ENCODE measurements around the gene TMCO4.

Gene TMCO4

DNA sequence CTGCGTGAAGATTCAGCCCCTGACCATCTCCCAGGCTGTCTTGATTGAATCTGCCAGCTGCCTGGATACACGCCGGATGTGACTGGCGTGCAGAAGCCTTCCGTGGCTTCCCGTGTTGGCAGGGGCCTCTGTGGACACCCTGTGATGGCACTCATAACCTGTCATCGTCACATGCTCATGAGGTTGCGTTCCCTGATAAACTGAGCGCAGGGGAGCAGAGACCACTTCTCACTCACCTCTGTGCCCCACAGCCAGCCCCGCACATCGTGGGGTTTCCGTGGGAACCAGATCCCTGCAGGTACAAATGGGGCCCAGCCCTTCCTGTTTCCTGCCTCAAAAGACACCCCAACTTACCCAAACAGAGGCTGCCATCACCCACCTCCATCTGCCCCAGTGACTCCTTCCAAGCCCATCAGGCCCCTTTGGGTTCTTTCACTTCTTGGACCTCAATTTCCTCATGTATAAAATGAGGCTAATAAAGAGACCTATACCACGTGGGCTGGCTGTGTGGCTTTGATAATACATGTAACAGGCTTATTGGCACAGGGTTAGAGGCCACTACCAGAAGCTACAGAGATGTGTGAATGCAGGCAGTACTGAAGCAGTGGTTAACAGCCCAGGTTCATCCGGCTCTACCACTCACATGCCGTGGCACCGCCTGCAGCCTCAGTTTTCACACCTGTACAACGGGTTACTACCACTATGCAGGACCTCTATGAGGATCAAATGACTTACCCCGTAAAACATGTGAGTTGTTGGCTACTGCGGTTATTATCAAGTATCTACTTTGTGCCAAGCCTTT, 111.5 kb downstream of the TMCO4 start:
- no peak for TF ChIP-seq SIN3A (IDR thresholded peaks at IDR 0.05; ENCODE audit: borderline replicate concordance, insufficient read depth, low read length)
- TF ChIP-seq, protein P1, sequence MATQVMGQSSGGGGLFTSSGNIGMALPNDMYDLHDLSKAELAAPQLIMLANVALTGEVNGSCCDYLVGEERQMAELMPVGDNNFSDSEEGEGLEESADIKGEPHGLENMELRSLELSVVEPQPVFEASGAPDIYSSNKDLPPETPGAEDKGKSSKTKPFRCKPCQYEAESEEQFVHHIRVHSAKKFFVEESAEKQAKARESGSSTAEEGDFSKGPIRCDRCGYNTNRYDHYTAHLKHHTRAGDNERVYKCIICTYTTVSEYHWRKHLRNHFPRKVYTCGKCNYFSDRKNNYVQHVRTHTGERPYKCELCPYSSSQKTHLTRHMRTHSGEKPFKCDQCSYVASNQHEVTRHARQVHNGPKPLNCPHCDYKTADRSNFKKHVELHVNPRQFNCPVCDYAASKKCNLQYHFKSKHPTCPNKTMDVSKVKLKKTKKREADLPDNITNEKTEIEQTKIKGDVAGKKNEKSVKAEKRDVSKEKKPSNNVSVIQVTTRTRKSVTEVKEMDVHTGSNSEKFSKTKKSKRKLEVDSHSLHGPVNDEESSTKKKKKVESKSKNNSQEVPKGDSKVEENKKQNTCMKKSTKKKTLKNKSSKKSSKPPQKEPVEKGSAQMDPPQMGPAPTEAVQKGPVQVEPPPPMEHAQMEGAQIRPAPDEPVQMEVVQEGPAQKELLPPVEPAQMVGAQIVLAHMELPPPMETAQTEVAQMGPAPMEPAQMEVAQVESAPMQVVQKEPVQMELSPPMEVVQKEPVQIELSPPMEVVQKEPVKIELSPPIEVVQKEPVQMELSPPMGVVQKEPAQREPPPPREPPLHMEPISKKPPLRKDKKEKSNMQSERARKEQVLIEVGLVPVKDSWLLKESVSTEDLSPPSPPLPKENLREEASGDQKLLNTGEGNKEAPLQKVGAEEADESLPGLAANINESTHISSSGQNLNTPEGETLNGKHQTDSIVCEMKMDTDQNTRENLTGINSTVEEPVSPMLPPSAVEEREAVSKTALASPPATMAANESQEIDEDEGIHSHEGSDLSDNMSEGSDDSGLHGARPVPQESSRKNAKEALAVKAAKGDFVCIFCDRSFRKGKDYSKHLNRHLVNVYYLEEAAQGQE (IDR thresholded peaks at IDR 0.05; ENCODE audit: insufficient read depth in 1 of 2, low read depth in 2 of 2, low read length in 2 of 2), result no peak
- no peak for TF ChIP-seq FOXP2 (optimal IDR thresholded peaks at IDR 0.05; ENCODE audit: borderline replicate concordance, extremely low read depth, extremely low read length, insufficient read depth)
- TF ChIP-seq TAF1 (IDR thresholded peaks at IDR 0.05; ENCODE audit: borderline replicate concordance, insufficient read depth, low read length), result no peak
- TF ChIP-seq POLR2AphosphoS5 (IDR thresholded peaks at IDR 0.05; ENCODE audit: low read depth, low read length), result no peak

DNA sequence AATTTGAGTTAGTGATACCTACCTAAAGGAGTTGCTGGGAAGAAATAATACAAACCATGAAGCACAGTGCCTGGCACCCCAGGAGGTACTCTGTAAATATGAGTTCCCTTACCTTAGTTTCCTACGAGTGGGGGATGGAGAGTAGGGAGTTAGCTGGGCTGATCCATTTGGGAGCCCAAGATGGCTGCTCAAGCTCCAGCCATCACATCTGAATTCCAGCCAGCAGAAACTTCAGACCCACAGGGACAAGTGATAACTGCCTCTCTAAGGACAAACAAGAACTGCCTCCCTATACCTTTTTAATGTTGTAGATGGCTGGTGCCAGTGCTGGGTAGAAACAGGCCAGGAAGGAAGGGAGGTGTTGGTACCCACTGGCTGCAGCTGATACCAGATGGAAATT, 112.3 kb downstream of the TMCO4 start:
- TF ChIP-seq SIN3A (IDR thresholded peaks at IDR 0.05; ENCODE audit: borderline replicate concordance, insufficient read depth, low read length) (no peak), TAF1 (IDR thresholded peaks at IDR 0.05; ENCODE audit: borderline replicate concordance, insufficient read depth, low read length) (no peak), FOXP2 (optimal IDR thresholded peaks at IDR 0.05; ENCODE audit: borderline replicate concordance, extremely low read depth, extremely low read length, insufficient read depth) (no peak), POLR2AphosphoS5 (IDR thresholded peaks at IDR 0.05; ENCODE audit: low read depth, low read length) (no peak)
- TF ChIP-seq, protein P1 (IDR thresholded peaks at IDR 0.05; ENCODE audit: insufficient read depth in 1 of 2, low read depth in 2 of 2, low read length in 2 of 2), result no peak

DNA sequence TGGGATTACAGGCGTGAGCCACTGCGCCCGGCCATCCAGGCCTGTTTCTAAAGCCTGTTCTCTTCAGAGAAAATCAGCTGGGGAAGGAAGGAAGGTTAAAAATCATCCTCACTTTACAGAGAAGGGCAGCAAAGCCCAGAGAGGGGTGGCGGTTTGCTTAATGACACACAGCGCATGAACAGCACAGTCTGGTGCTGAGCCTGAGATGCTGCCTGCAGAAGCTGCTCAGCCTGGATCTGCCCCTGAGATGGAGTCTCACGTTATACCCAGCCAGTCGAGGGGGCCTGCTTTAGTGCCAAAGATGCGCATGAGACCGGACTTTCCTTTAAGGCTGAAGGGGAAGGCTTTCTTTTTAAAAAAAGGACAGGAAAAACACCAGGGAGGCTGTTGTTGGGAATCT, 113.7 kb downstream of the TMCO4 start:
- TF ChIP-seq TAF1 (IDR thresholded peaks at IDR 0.05; ENCODE audit: borderline replicate concordance, insufficient read depth, low read length) (no peak), SIN3A (IDR thresholded peaks at IDR 0.05; ENCODE audit: borderline replicate concordance, insufficient read depth, low read length) (no peak), POLR2AphosphoS5 (IDR thresholded peaks at IDR 0.05; ENCODE audit: low read depth, low read length) (no peak), FOXP2 (optimal IDR thresholded peaks at IDR 0.05; ENCODE audit: borderline replicate concordance, extremely low read depth, extremely low read length, insufficient read depth) (no peak)
- TF ChIP-seq, protein P1 (IDR thresholded peaks at IDR 0.05; ENCODE audit: insufficient read depth in 1 of 2, low read depth in 2 of 2, low read length in 2 of 2), result no peak

DNA sequence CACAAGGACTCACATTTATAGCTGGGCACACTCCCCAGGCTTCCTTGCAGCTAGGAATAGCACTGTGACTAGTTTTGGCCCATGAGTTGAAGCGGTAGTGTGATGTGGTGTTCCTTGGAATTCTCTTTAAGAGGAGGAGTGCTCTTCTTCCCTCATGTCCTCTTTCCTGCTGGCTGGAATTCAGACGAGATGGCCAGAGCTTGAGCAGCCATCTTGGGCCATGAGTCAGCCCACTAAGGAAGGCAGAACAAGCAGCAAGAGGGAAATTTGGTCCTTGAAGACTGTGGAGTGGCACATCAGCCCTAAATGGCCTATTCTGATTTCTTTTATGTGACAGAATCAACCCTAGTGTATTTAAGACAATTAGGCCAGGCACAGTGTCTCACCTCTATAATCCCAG, 115.0 kb downstream of the TMCO4 start:
- no peak for TF ChIP-seq SIN3A (IDR thresholded peaks at IDR 0.05; ENCODE audit: borderline replicate concordance, insufficient read depth, low read length)
- TF ChIP-seq, protein P1 (IDR thresholded peaks at IDR 0.05; ENCODE audit: insufficient read depth in 1 of 2, low read depth in 2 of 2, low read length in 2 of 2), result no peak
- no peak for TF ChIP-seq TAF1 (IDR thresholded peaks at IDR 0.05; ENCODE audit: borderline replicate concordance, insufficient read depth, low read length)
- no peak for TF ChIP-seq POLR2AphosphoS5 (IDR thresholded peaks at IDR 0.05; ENCODE audit: low read depth, low read length)
- no peak for TF ChIP-seq FOXP2 (optimal IDR thresholded peaks at IDR 0.05; ENCODE audit: borderline replicate concordance, extremely low read depth, extremely low read length, insufficient read depth)

Measured in PFSK-1 (cell line).